KOPT-K1 (cell line): ENCODE results near the gene CBX5.
"Not testable (repeated sequence)": the region's sequence is repeated elsewhere in the genome, so short reads cannot be mapped to it uniquely, and the experiment has no call there.

Source experiments
- H3K27ac ChIP-seq: fragments of 200-600 bp; sonication (generic); 2 replicates; pipeline ENCODE4 v1.5.1; 2016; ENCODE audit warnings: antibody characterized with exemption, mild to moderate bottlenecking, low read depth, low read length; ENCODE audit not compliant: poor library complexity, severe bottlenecking
- H3K36me3 ChIP-seq: fragments of 200-600 bp; sonication (generic); 2 replicates; pipeline ENCODE4 v1.5.1; 2017; ENCODE audit warnings: antibody characterized with exemption, mild to moderate bottlenecking, low read length, moderate library complexity; ENCODE audit not compliant: insufficient read depth
- H3K9me3 ChIP-seq: fragments of 200-600 bp; sonication (generic); 2 replicates; pipeline ENCODE4 v1.5.1; 2017; ENCODE audit warnings: antibody characterized with exemption, low read length, mild to moderate bottlenecking; ENCODE audit not compliant: insufficient read depth, poor library complexity, severe bottlenecking

The CBX5 gene

GRCh38 chr12:54228471-54228870, 51.5 kb downstream of the CBX5 start:
- H3K27ac ChIP-seq: no peak overlapping the region
- H3K36me3 ChIP-seq: peaks cover 33% of the 10 kb centered on the region
- no peaks in the 10 kb centered on the region for H3K9me3 ChIP-seq

- not testable (repeated sequence) for H3K9me3 ChIP-seq
Observed at GRCh38 chr12:54227927-54228326, 52.0 kb downstream of the CBX5 start.

GRCh38 chr12:54227376-54227775, 52.5 kb downstream of the CBX5 start:
- H3K9me3 ChIP-seq: no peaks in the 10 kb centered on the region
- H3K36me3 ChIP-seq: peaks cover 22% of the 10 kb centered on the region
- H3K27ac ChIP-seq: no peak overlapping the region

More at GRCh38 chr12:54227927-54228326, 52.0 kb downstream of the CBX5 start:
- peaks cover 27% of the 10 kb centered on the region for H3K36me3 ChIP-seq
- not testable (repeated sequence) for H3K27ac ChIP-seq

- no peaks in the 10 kb centered on the region for H3K9me3 ChIP-seq
- H3K27ac ChIP-seq: no peak overlapping the region
Observed at GRCh38 chr12:54225666-54226065, 54.3 kb downstream of the CBX5 start.

GRCh38 chr12:54222609-54223008, 57.3 kb downstream of the CBX5 start:
- Histone ChIP-seq H3K27ac (no peak overlapping the region), H3K9me3 (no peaks in the 10 kb centered on the region), H3K36me3 (no peaks in the 10 kb centered on the region)

More at GRCh38 chr12:54225666-54226065, 54.3 kb downstream of the CBX5 start:
- peaks cover 6% of the 10 kb centered on the region for H3K36me3 ChIP-seq

- H3K36me3 ChIP-seq: no peaks in the 10 kb centered on the region
- H3K27ac ChIP-seq: no peak overlapping the region
- H3K9me3 ChIP-seq: no peaks in the 10 kb centered on the region
Observed at GRCh38 chr12:54221402-54221984, 58.4 kb downstream of the CBX5 start.

- Histone ChIP-seq H3K36me3 (no peaks in the 10 kb centered on the region), H3K9me3 (no peaks in the 10 kb centered on the region), H3K27ac (no peak overlapping the region)
Observed at GRCh38 chr12:54220567-54220966, 59.4 kb downstream of the CBX5 start.

GRCh38 chr12:54220092-54220557, 59.8 kb downstream of the CBX5 start:
- Histone ChIP-seq H3K36me3 (no peaks in the 10 kb centered on the region), H3K9me3 (no peaks in the 10 kb centered on the region), H3K27ac (no peak overlapping the region)

- H3K27ac ChIP-seq: no peak overlapping the region
- H3K36me3 ChIP-seq: no peaks in the 10 kb centered on the region
- H3K9me3 ChIP-seq: no peaks in the 10 kb centered on the region
Observed at GRCh38 chr12:54217774-54218241, 62.1 kb downstream of the CBX5 start.

GRCh38 chr12:54216797-54217661, 62.9 kb downstream of the CBX5 start:
- H3K36me3 ChIP-seq: no peaks in the 10 kb centered on the region
- H3K27ac ChIP-seq: peak overlapping the region; percentile 52
- H3K9me3 ChIP-seq: no peaks in the 10 kb centered on the region

- peak overlapping the region; percentile 3 for H3K27ac ChIP-seq
- H3K36me3 ChIP-seq: no peaks in the 10 kb centered on the region
- no peaks in the 10 kb centered on the region for H3K9me3 ChIP-seq
Observed at GRCh38 chr12:54215989-54216796, 63.7 kb downstream of the CBX5 start.

GRCh38 chr12:54214553-54215406, 65.1 kb downstream of the CBX5 start:
- Histone ChIP-seq H3K36me3 (no peaks in the 10 kb centered on the region), H3K27ac (no peak overlapping the region), H3K9me3 (no peaks in the 10 kb centered on the region)

GRCh38 chr12:54213079-54213478, 66.8 kb downstream of the CBX5 start:
- no peak overlapping the region for H3K27ac ChIP-seq
- H3K36me3 ChIP-seq: no peaks in the 10 kb centered on the region
- no peaks in the 10 kb centered on the region for H3K9me3 ChIP-seq

- H3K36me3 ChIP-seq: no peaks in the 10 kb centered on the region
- no peak overlapping the region for H3K27ac ChIP-seq
- no peaks in the 10 kb centered on the region for H3K9me3 ChIP-seq
Observed at GRCh38 chr12:54211920-54212319, 68.0 kb downstream of the CBX5 start.
